ENCODE data around the gene PTPMT1. TPM values are rescaled to one million over a fixed set of nuclear protein-coding genes. Genes with fewer than 3 reads are reported as not detected.

The PTPMT1 gene
- polyA plus RNA-seq, 3 donors = 39.2 to 87.8 (median 83.3) TPM

DNA sequence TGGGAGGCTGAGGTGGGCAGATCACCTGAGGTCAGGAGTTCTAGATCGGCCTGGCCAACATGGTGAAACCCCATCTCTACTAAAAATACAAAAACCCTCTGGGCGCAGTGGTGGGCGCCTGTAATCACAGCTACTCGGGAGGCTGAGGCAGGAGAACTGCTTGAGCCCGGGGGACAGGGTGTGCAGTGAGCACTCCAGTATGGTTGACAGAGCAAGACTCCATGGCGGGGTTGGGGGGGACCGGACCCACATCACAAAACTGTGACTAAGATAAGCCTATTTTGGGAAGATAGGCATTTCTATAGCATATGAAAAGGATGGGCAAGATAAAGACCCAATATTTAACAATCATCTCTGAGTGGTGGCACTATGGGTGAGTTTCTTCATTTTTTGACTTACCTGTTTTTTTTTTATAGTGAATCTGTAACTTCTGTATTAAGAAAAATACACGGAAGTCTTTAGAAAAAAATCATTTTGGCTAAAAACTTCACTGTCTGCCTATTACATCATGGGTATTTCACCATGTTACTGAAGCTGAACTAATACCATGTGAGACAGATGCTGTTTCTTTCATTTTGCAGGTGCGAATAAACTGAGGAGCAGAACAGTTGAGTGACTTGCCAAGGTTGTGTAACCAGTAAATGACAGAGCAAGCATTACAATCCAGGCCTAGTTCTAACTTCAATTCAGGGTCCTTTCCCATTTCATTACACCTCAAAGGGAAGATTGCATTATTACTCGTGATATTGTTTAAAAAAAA lies 14.9 kb upstream of the PTPMT1 start:
- peaks cover 58 to 68% of the 10 kb centered on the region in 2 donors for H3K4me1 ChIP-seq (ENCODE audit: control insufficient read depth in 1 of 2, insufficient read depth in 2 of 2, low read length in 2 of 2)
- H3K36me3 ChIP-seq (replicated peaks in 1 of 2; ENCODE audit: control insufficient read depth in 1 of 2, insufficient read depth in 2 of 2, low read length in 2 of 2) = peaks cover 0 to 2% of the 10 kb centered on the region in 2 donors
- peak overlapping the region in 2 of 3 experiments; percentile 92 to 96 for H3K4me3 ChIP-seq (replicated peaks in 1 of 3; ENCODE audit: low read depth in 2 of 3, low read length in 3 of 3)
- intact Hi-C loops (cut with micrococcal nuclease) = loop anchor here (5.0 kb wide), 3 partner anchors 33 to 53 kb away; no protein-coding TSS in a partner anchor
- Mint-ChIP-seq H3K36me3 (peaks cover 11% of the 10 kb centered on the region in 2 donors), H3K27ac (peak overlapping the region; percentile 95 to 99 (median 99)), H3K4me3 (peak overlapping the region; percentile 83 to 98), H3K9me3 (peaks cover 0 to 2% (median 0%) of the 10 kb centered on the region in 7 donors), H3K4me1 (peaks cover 49% of the 10 kb centered on the region), H3K27me3 (ENCODE audit: low read depth in 3 of 3) (no peaks in the 10 kb centered on the region)
- TF ChIP-seq, protein P1, sequence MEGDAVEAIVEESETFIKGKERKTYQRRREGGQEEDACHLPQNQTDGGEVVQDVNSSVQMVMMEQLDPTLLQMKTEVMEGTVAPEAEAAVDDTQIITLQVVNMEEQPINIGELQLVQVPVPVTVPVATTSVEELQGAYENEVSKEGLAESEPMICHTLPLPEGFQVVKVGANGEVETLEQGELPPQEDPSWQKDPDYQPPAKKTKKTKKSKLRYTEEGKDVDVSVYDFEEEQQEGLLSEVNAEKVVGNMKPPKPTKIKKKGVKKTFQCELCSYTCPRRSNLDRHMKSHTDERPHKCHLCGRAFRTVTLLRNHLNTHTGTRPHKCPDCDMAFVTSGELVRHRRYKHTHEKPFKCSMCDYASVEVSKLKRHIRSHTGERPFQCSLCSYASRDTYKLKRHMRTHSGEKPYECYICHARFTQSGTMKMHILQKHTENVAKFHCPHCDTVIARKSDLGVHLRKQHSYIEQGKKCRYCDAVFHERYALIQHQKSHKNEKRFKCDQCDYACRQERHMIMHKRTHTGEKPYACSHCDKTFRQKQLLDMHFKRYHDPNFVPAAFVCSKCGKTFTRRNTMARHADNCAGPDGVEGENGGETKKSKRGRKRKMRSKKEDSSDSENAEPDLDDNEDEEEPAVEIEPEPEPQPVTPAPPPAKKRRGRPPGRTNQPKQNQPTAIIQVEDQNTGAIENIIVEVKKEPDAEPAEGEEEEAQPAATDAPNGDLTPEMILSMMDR (IDR thresholded peaks at IDR 0.05) = no peak
- H3K27me3 ChIP-seq (ENCODE audit: control insufficient read depth in 2 of 2, insufficient read depth in 2 of 2, low read length in 2 of 2) = no peaks in the 10 kb centered on the region
- H4K20me1 ChIP-seq (ENCODE audit: insufficient read depth, low read length) = peaks cover 31% of the 10 kb centered on the region
- H2AFZ ChIP-seq (ENCODE audit: insufficient read depth, low read depth, low read length, poor library complexity, severe bottlenecking) = no peak overlapping the region
- H3K9me3 ChIP-seq (replicated peaks in 1 of 2; ENCODE audit: control insufficient read depth in 1 of 2, insufficient read depth in 1 of 2, low read length in 2 of 2) = no peaks in the 10 kb centered on the region
- peak overlapping the region; percentile 95 for H3K4me2 ChIP-seq (replicated peaks; ENCODE audit: extremely low read depth, low read length, poor library complexity, severe bottlenecking)
- 98% methylated on average over 5 of the region's 10 CpGs for WGBS (ENCODE audit: insufficient coverage)
- peak overlapping the region; percentile 5 for H3K9ac ChIP-seq (ENCODE audit: insufficient read depth, low read length, poor library complexity, severe bottlenecking)
- H3K79me2 ChIP-seq (ENCODE audit: insufficient read depth, low read length) = peaks cover 80% of the 10 kb centered on the region
- peak overlapping the region; percentile 94 to 98 for H3K27ac ChIP-seq (ENCODE audit: low read depth in 1 of 2, low read length in 2 of 2)
- peak; percentile 69 to 92 (median 82) for DNase-seq

DNA sequence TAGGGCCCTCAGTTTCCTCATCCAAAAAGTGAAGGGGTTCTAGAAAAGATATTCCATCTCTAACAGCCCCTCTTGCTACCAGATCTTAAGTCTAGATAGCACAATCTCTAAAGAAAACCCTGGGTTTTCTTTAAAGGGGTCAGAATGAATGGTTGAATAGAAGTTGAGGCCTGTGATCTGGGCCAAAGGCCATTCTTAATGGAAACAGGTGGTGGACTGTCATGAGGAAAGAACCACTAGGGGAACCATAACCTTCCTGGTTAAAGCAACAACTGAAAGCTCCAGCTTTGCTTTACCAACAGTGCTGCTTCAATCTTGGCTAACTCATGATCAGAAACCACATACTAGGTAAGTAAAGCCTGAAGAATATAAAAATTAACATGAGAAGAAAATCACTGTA lies 14.3 kb upstream of the PTPMT1 start:
- no peaks in the 10 kb centered on the region for H3K9me3 ChIP-seq (replicated peaks in 1 of 2; ENCODE audit: control insufficient read depth in 1 of 2, insufficient read depth in 1 of 2, low read length in 2 of 2)
- H3K4me3 ChIP-seq (replicated peaks in 1 of 3; ENCODE audit: low read depth in 2 of 3, low read length in 3 of 3) = peak overlapping the region in 2 of 3 experiments; percentile 92 to 96
- peaks cover 0 to 2% (median 0%) of the 10 kb centered on the region in 7 donors for H3K9me3 Mint-ChIP-seq
- DNase-seq = peak in 2 of 3 donors; percentile 29 to 35
- H3K4me3 Mint-ChIP-seq = peak overlapping the region; percentile 83 to 98
- H3K9ac ChIP-seq (ENCODE audit: insufficient read depth, low read length, poor library complexity, severe bottlenecking) = peak overlapping the region; percentile 5
- peaks cover 29% of the 10 kb centered on the region for H4K20me1 ChIP-seq (ENCODE audit: insufficient read depth, low read length)
- peaks cover 58 to 68% of the 10 kb centered on the region in 2 donors for H3K4me1 ChIP-seq (ENCODE audit: control insufficient read depth in 1 of 2, insufficient read depth in 2 of 2, low read length in 2 of 2)
- H2AFZ ChIP-seq (ENCODE audit: insufficient read depth, low read depth, low read length, poor library complexity, severe bottlenecking) = no peak overlapping the region
- no peaks in the 10 kb centered on the region for H3K27me3 ChIP-seq (ENCODE audit: control insufficient read depth in 2 of 2, insufficient read depth in 2 of 2, low read length in 2 of 2)
- intact Hi-C loops (cut with micrococcal nuclease) = loop anchor here (5.0 kb wide), 3 partner anchors 34 to 54 kb away; no protein-coding TSS in a partner anchor
- no peaks in the 10 kb centered on the region for H3K27me3 Mint-ChIP-seq (ENCODE audit: low read depth in 3 of 3)
- H3K4me2 ChIP-seq (replicated peaks; ENCODE audit: extremely low read depth, low read length, poor library complexity, severe bottlenecking) = peak overlapping the region; percentile 95
- H3K4me1 Mint-ChIP-seq = peaks cover 49% of the 10 kb centered on the region
- H3K27ac Mint-ChIP-seq = peak overlapping the region; percentile 95 to 99 (median 99)
- TF ChIP-seq, protein P1 (IDR thresholded peaks at IDR 0.05) = peak; percentile 36
- H3K36me3 ChIP-seq (replicated peaks in 1 of 2; ENCODE audit: control insufficient read depth in 1 of 2, insufficient read depth in 2 of 2, low read length in 2 of 2) = peaks cover 0 to 2% of the 10 kb centered on the region in 2 donors
- peaks cover 11% of the 10 kb centered on the region in 2 donors for H3K36me3 Mint-ChIP-seq
- H3K79me2 ChIP-seq (ENCODE audit: insufficient read depth, low read length) = peaks cover 74% of the 10 kb centered on the region
- H3K27ac ChIP-seq (ENCODE audit: low read depth in 1 of 2, low read length in 2 of 2) = peak overlapping the region; percentile 94 to 98

All from CD14-positive monocyte (primary cell).